GM23248 (cell line): Measurements from ENCODE around the gene LARP1. TPM values are rescaled to one million over a fixed set of nuclear protein-coding genes. Genes with fewer than 3 reads are reported as not detected.
A peak's percentile ranks its signal among the peaks of the same experiment; 100 is the strongest.

Experiments used
- DNase-seq: peaks from one replicate; pipeline ENCODE4 v3.0.0-alpha.2; 2015
- H2AFZ ChIP-seq: fragments of 200-600 bp; sonication (generic); 2 replicates; pipeline ENCODE4 v1.6.1; 2016; ENCODE audit warnings: antibody characterized with exemption
- H3F3A ChIP-seq: fragments of 200-600 bp; sonication (generic); 2 replicates; pipeline ENCODE4 v1.6.1; 2016; ENCODE audit warnings: mild to moderate bottlenecking, antibody characterized with exemption, mixed run types; ENCODE audit not compliant: insufficient read depth
- H3K27ac ChIP-seq: fragments of 200-600 bp; sonication (generic); 2 replicates; pipeline ENCODE4 v1.5.1; 2016; ENCODE audit warnings: mild to moderate bottlenecking
- H3K27me3 ChIP-seq: fragments of 200-600 bp; sonication (generic); replicated peaks from 2 replicates; pipeline ENCODE4 v1.6.1; 2016; ENCODE audit warnings: mild to moderate bottlenecking; ENCODE audit not compliant: insufficient read depth
- H3K36me3 ChIP-seq: fragments of 200-600 bp; sonication (generic); 2 replicates; pipeline ENCODE4 v1.6.1; 2016; ENCODE audit warnings: low read depth, mild to moderate bottlenecking
- H3K4me1 ChIP-seq: fragments of 200-600 bp; sonication (generic); 2 replicates; pipeline ENCODE4 v1.6.1; 2016; ENCODE audit warnings: mild to moderate bottlenecking; ENCODE audit not compliant: insufficient read depth
- H3K4me2 ChIP-seq: fragments of 200-600 bp; sonication (generic); one replicate; pipeline ENCODE4 v1.6.1; 2016; ENCODE audit warnings: mild to moderate bottlenecking; ENCODE audit not compliant: unreplicated experiment
- H3K4me3 ChIP-seq: fragments of 200-600 bp; sonication (generic); 2 replicates; pipeline ENCODE4 v1.5.1; 2016; ENCODE audit warnings: mild to moderate bottlenecking
- H3K79me2 ChIP-seq: fragments of 200-600 bp; sonication (generic); 2 replicates; pipeline ENCODE4 v1.6.1; 2016; ENCODE audit warnings: mild to moderate bottlenecking; ENCODE audit not compliant: insufficient read depth
- H3K9ac ChIP-seq: fragments of 200-600 bp; sonication (generic); 2 replicates; pipeline ENCODE4 v1.6.1; 2016; ENCODE audit warnings: mild to moderate bottlenecking
- H3K9me2 ChIP-seq: fragments of 200-600 bp; sonication (generic); 2 replicates; pipeline ENCODE4 v1.6.1; 2016; ENCODE audit warnings: mixed run types, mild to moderate bottlenecking, moderate library complexity; ENCODE audit not compliant: insufficient read depth
- H3K9me3 ChIP-seq: fragments of 200-600 bp; sonication (generic); one replicate; pipeline ENCODE4 v1.6.1; 2017; ENCODE audit warnings: low read depth
- H4K20me1 ChIP-seq: fragments of 200-600 bp; sonication (generic); 2 replicates; pipeline ENCODE4 v1.6.0; 2016; ENCODE audit not compliant: insufficient read depth
- EZH2 ChIP-seq: fragments of 200-600 bp; sonication (generic); IDR thresholded peaks from 2 replicates; pipeline ENCODE4 v1.6.1; 2018; ENCODE audit warnings: antibody characterized with exemption, mild to moderate bottlenecking; ENCODE audit not compliant: insufficient read depth, poor library complexity, severe bottlenecking
- EZH2phosphoT487 ChIP-seq: fragments of 200-600 bp; sonication (generic); IDR thresholded peaks from 2 replicates; pipeline ENCODE4 v1.6.1; 2018; ENCODE audit warnings: antibody characterized with exemption, moderate library complexity, mild to moderate bottlenecking, low read depth; ENCODE audit not compliant: insufficient read depth
- WGBS, 2 experiments: methylation state at CpG; one replicate each; pipeline ENCODE4 v1.1.6; 2015 to 2017; ENCODE audit warnings: low lambda C conversion rate in 2 of 2, low coverage in 1 of 2; ENCODE audit errors: missing lambda C conversion rate in 2 of 2; 5-methylcytosine and 5-hydroxymethylcytosine counted together
- in situ Hi-C: fragments of 300-500 bp; cut with MboI; formaldehyde crosslinking; loops from 2 replicates; pipeline ENCODE4 v1.15.0; 2020
- polyA plus RNA-seq: library from polyadenylated mRNA; unstranded; fragments of >200 nt; fragmentation: Nextera tagmentation; extraction: Ambion mirVana; gene quantifications from 2 replicates; pipeline ENCODE4 v1.2.1, GENCODE V29; 2016
- total RNA-seq: library from RNA; depleted of rRNA; stranded (reverse); fragments of >200 nt; shearing (Covaris generic); gene quantifications from 2 replicates; pipeline ENCODE4 v1.2.3, GENCODE V29; 2014

LARP1 gene
- total and polyA plus RNA-seq, 2 experiments from 2014 or later = 33.8 to 59.9 TPM

DNA sequence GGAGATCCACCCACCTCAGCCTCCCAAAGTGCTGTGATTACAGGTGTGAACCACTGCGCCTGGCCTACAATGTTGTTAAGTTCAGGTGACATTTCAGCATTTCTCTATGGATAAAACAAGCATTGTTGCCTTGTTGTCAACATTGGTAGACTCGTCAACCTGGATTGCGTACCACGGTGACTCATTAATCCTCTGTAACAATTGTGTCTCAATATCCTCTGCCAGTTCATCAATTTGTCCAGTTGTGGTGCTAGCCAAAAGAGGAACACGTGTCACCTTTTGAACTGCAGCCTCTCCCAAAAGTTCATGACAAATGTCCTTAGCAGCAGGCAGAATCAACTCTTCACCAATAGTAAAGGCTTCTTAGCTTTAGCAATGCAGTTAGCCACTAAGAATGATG is 46.3 kb upstream of the LARP1 start:
- no peak for TF ChIP-seq EZH2phosphoT487
- TF ChIP-seq EZH2 = no peak
- peak overlapping the region; percentile 9 for H3K27ac ChIP-seq
- no peaks in the 10 kb centered on the region for H3K36me3 ChIP-seq
- H3K4me3 ChIP-seq = no peak overlapping the region
- H4K20me1 ChIP-seq = no peaks in the 10 kb centered on the region
- H3K9ac ChIP-seq = no peak overlapping the region
- no peaks in the 10 kb centered on the region for H3K9me3 ChIP-seq
- H3K79me2 ChIP-seq = no peaks in the 10 kb centered on the region
- no peaks in the 10 kb centered on the region for H3K9me2 ChIP-seq
- WGBS, 2 experiments = 50% methylated on average over 5 of the region's 5 CpGs
- H3K4me2 ChIP-seq = no peak overlapping the region
- in situ Hi-C loops = no loop called here
- no peak overlapping the region for H2AFZ ChIP-seq
- H3K4me1 ChIP-seq = peaks cover 19% of the 10 kb centered on the region
- H3F3A ChIP-seq = 0 out of 2 replicates have a peak, but pooled peaks cover 10% of the 10 kb centered on the region
- DNase-seq = peak; percentile 62
- H3K27me3 ChIP-seq = no peaks in the 10 kb centered on the region

DNA sequence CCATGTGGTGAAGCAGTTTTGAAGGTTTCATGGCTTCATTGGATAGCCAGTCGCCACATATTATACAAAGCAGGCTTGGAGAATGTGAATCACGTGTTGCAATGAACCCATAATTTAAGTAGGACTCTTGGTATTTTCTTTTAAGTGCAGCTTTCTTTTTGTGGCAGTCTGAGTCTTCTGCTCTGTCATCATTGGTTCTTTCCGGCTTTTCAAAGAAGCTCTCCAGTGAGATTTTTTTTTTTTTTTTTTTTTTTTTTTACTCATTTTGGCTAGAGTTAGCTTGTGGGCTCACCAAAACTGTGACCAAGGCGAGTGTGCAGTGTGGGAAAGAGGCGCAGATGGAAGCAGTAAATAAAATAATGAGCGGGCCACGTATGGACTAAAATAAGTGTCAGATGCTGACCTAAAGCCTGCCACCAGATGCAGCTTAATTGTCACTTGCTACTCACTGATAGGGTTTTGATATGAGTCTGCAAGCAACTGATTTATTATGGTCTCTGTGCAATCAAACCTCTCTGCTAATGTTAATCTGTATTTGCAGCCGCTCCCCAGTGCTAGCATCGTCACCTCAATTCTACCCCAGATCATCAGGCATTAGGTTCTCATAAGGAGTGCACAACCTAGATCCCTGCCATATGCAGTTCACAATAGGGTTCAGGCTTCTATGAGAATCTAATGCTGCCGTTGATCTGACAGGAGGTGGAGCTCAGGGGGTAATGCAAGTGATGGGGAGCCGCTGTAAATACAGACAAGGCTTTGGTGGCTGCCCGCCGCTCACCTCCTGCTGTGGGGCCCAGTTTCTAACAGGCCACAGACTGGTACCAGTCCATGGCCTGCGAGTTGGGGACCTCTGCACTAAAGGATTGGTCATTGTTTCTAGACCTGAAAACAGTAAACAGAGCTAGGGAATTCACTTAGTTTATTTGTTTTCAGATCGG is 45.5 kb upstream of the LARP1 start:
- Histone ChIP-seq H3K9ac (no peak overlapping the region), H3K36me3 (no peaks in the 10 kb centered on the region), H3K4me1 (peaks cover 27% of the 10 kb centered on the region), H3K79me2 (no peaks in the 10 kb centered on the region), H3F3A (0 out of 2 replicates have a peak, but pooled peaks cover 10% of the 10 kb centered on the region), H3K9me2 (no peaks in the 10 kb centered on the region), H3K4me3 (no peak overlapping the region), H4K20me1 (no peaks in the 10 kb centered on the region), H3K27me3 (no peaks in the 10 kb centered on the region), H2AFZ (no peak overlapping the region), H3K27ac (peak overlapping the region; percentile 9), H3K9me3 (no peaks in the 10 kb centered on the region), H3K4me2 (peak overlapping the region; percentile 11)
- DNase-seq = peak; percentile 52
- 76 to 77% methylated on average over 15 of the region's 15 CpGs for WGBS, 2 experiments
- in situ Hi-C loops = no loop called here
- TF ChIP-seq EZH2phosphoT487 = no peak
- TF ChIP-seq EZH2 = no peak

DNA sequence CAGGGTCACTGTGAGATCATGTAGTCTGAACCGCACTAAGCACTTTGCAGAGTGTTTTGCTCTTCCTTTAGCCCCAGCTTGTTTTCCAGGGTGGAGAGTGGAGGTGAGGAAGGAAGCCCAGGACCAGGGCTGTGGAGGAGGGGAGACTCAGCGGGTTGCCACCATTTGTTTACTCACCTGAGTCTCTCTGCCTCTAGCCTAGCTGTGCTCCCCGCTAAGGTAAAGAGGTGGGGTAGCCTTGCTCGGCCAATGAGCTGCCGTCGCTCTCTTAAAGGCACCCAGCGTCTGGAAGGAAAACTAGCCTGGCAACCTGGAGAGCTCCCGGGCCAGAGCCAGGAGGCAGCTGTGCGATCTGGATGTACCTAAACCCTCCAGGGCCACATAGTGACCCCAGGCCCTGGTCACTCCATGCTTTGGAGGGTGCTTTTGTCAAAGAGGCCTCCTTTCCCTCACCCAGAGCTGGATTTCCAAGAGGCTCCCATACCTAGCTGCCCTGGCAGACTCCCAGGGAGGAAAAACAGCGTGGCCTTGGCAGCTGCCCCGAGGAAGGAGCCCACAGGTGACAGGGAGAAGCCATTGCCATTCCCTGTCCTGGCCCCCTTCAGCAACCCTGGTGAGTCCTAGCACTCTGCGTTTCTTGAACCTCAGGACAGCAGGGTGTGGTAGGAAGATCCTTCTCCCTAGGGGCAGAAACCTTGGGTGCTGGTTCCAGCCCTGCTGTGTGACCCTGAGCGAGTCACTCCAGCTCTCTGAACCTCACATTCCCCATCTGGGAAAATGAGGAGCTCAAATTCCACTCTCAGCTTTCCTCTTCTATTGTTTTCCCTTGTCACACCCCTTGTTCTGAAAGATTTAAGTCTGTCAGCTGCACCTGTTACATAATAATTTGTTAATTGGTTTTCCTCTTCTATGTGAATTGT is 42.4 kb upstream of the LARP1 start:
- Histone ChIP-seq H4K20me1 (no peaks in the 10 kb centered on the region), H3K9ac (no peak overlapping the region)
- WGBS, 2 experiments = 85 to 86% methylated on average over 13 of the region's 13 CpGs

DNA sequence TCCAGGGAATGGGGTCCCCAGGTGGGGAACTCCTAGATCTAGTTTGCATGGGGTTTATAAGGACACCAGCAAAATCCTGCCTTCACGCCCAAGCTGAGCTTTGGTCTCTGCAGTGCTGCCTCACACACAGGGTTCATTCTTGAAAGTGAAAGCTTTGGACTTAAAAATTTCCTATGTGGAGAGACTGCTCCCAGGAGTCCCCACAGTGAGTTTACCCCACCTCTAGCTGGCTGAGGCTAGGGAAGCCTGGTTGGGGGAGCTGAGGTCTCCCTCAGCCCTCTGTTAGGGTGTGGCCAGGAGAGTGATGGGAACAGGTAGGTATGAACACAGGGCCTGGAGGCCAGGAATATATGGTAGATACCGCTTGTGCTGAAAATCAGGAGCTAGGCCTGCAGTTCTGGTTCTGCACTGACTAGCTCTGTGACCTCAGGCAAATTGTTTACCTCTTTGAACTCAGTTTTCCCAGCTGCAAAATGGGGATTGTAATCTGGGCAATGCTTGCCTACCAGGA is 41.5 kb upstream of the LARP1 start:
- DNase-seq = no peak
- H3K4me2 ChIP-seq = peak overlapping the region; percentile 6
- H2AFZ ChIP-seq = no peak overlapping the region

More for the DNA sequence above, 42.4 kb upstream of the LARP1 start:
- Histone ChIP-seq H3K4me2 (no peak overlapping the region), H3K9me3 (no peaks in the 10 kb centered on the region), H3K4me1 (peaks cover 28% of the 10 kb centered on the region), H3K27ac (no peak overlapping the region), H3K9me2 (no peaks in the 10 kb centered on the region), H2AFZ (no peak overlapping the region), H3K36me3 (no peaks in the 10 kb centered on the region), H3F3A (0 out of 2 replicates have a peak, but pooled peaks cover 10% of the 10 kb centered on the region), H3K27me3 (no peaks in the 10 kb centered on the region), H3K4me3 (no peak overlapping the region), H3K79me2 (no peaks in the 10 kb centered on the region)
- TF ChIP-seq EZH2phosphoT487 = no peak
- TF ChIP-seq EZH2 = no peak
- in situ Hi-C loops = no loop called here
- DNase-seq = no peak

More for the DNA sequence above, 41.5 kb upstream of the LARP1 start:
- no peaks in the 10 kb centered on the region for H3K27me3 ChIP-seq
- H4K20me1 ChIP-seq = no peaks in the 10 kb centered on the region
- H3K9ac ChIP-seq = no peak overlapping the region
- no peaks in the 10 kb centered on the region for H3K9me3 ChIP-seq
- peaks cover 27% of the 10 kb centered on the region for H3K4me1 ChIP-seq
- no peak overlapping the region for H3K4me3 ChIP-seq
- no peaks in the 10 kb centered on the region for H3K79me2 ChIP-seq
- H3K36me3 ChIP-seq = no peaks in the 10 kb centered on the region
- WGBS, 2 experiments = 94 to 95% methylated on average over 2 of the region's 2 CpGs
- 0 out of 2 replicates have a peak, but pooled peaks cover 10% of the 10 kb centered on the region for H3F3A ChIP-seq
- in situ Hi-C loops = no loop called here
- no peaks in the 10 kb centered on the region for H3K9me2 ChIP-seq
- TF ChIP-seq EZH2phosphoT487 = no peak
- TF ChIP-seq EZH2 = no peak
- no peak overlapping the region for H3K27ac ChIP-seq
